Retinal pigment epithelial cell (primary cell): Measurements from ENCODE around the gene TMEM53.

Experiments used
- DNase-seq: peaks from one replicate; pipeline ENCODE4 v3.0.0-alpha.2; 2010; ENCODE audit warnings: low read depth
- H3K4me3 ChIP-seq: 2 replicates; pipeline ENCODE4 v1.5.1; 2011; ENCODE audit warnings: mild to moderate bottlenecking, low read length, control low read depth, moderate library complexity
- TF ChIP-seq, protein P1 (sequence below): conservative IDR thresholded peaks from 2 replicates; pipeline ENCODE4 v1.5.1; 2011; ENCODE audit warnings: low read depth, low read length, control low read depth, inconsistent platforms

Gene TMEM53

DNA sequence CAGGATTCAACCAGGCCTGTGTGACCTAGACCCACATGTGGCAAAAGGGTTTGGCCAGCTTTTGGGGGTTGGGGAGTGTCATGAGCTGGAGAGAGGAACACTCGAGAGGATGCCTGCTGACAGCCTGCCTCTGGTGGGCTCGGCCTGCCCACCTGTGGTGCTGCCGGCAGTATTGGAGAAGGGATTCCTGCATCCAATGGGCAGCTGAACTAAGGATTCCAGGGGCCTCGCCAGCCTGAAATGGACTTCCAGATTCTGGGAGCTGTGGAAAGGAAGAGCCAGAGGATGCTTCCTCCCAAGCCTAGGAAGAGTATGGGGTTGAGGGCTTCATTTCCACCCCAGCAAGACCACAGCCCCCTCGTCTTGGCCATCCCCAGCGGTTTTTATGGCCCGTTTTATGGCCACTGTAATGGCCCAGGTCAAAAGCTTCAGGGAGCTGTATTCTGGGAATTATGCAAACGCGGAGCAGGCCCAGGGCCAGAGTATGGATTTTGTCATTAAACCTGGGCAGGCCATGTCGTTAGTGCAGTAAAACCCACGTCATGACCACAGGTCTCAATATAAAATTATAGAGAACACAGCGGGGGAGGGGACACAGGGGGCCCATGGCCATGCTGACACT, 63.6 kb downstream of the TMEM53 start:
- TF ChIP-seq, protein P1, sequence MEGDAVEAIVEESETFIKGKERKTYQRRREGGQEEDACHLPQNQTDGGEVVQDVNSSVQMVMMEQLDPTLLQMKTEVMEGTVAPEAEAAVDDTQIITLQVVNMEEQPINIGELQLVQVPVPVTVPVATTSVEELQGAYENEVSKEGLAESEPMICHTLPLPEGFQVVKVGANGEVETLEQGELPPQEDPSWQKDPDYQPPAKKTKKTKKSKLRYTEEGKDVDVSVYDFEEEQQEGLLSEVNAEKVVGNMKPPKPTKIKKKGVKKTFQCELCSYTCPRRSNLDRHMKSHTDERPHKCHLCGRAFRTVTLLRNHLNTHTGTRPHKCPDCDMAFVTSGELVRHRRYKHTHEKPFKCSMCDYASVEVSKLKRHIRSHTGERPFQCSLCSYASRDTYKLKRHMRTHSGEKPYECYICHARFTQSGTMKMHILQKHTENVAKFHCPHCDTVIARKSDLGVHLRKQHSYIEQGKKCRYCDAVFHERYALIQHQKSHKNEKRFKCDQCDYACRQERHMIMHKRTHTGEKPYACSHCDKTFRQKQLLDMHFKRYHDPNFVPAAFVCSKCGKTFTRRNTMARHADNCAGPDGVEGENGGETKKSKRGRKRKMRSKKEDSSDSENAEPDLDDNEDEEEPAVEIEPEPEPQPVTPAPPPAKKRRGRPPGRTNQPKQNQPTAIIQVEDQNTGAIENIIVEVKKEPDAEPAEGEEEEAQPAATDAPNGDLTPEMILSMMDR = no peak
- H3K4me3 ChIP-seq = no peak overlapping the region
- DNase-seq = no peak

DNA sequence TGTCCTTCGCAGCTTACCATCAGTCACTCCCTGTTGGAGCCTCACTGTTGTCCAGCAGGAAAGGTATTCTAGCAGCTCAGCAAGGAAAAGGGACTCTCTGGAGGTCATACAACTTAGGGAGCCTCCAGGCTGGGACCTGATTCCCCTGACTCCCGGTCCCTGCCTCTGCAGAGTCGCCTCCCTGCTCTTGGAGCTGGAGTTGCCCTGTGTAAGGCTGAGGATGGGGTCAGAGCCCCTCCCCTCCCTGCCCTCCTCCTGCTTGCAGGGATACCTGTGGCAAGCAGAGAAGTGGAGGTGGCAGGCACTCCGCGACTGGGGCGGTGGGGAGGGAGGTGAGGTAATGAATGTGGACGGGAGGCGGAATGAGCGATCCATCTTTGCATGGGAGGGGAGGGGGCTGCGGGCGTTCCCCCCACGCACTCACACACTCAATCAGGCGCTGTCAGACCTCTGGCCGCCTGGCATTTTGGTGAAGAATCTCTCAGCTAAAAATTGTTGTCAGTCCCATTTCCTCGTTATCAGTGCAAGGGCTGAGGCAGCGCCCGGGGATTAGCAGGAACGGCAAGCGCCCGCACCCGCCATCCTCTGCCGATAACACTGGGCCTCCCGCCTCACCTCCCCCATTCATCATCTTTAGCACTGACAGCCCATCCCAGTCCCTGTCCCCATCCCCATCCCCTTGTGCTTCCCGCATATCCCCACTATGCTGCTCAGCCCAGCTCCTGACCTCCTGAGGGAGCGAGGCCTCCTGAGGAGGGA, 64.3 kb downstream of the TMEM53 start:
- no peak overlapping the region for H3K4me3 ChIP-seq
- no peak for DNase-seq
- TF ChIP-seq, protein P1 = no peak

DNA sequence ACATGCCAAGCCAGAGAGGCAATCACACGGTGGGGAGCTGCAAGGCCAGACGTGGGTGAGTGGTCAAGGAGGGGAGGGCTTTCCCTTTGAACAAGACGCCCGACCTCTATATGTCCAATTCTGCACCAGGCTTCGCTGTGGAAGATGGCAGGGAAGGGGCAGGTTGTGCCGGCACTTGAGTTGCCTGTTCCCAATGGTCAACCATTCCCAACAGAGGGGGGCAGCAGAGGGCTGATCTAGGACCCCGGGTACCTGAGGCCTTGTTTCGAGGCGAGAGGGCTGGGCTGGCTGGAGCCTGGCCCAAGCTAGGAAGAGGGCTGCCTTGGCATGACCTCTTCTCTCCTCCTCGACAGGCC, 64.9 kb downstream of the TMEM53 start:
- H3K4me3 ChIP-seq = no peak overlapping the region
- no peak for DNase-seq
- TF ChIP-seq, protein P1 = peak; percentile 71

DNA sequence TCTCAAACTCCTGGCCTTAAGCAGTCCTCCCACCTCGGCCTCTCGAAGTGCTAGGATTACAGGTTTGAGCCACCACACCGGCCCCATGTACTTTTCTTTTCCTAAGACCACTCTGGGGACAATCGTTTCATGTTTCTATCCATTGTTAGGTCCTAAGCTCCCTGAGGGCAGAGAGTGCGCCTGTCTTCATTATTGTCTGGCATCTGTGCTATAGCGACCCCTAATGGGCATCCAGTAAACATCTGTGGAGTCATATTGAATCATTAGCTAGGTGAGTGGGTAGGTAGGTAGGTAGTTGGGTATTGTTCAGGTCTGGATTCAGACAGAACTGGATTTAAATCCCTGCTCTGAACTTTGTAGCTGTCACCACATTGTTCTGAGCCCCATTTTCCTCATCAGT, 66.1 kb downstream of the TMEM53 start:
- DNase-seq = no peak
- TF ChIP-seq, protein P1 = peak; percentile 39

DNA sequence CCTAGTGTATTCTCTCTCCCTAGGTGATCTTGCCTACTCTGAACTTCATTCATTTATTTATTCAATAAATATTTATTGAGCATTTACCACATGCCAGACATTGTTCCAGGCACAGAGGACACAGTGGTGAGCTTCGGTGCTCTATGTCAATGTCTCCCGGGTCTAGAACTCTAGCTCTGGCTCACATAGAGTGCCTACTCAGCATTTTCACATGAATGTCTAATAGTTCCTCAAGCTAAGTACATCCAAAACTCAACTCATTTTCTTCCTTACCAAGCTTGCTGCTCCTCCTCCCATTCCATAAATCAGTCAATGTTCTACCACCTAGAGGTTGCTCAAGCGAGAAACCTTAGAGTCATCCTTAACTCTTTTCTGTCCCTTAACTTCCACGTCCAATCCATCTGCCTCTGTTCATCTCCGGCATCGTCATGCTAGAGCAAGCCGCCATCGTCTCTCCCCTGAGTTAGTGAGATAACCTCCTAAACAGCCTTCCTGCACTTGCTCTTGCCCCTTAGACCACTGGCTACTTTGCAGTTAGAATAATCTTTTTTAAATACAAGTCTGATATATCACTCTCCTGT, 67.5 kb downstream of the TMEM53 start:
- no peak for DNase-seq
- TF ChIP-seq, protein P1 = no peak
- no peak overlapping the region for H3K4me3 ChIP-seq

More for the DNA sequence above, 66.1 kb downstream of the TMEM53 start:
- no peak overlapping the region for H3K4me3 ChIP-seq

DNA sequence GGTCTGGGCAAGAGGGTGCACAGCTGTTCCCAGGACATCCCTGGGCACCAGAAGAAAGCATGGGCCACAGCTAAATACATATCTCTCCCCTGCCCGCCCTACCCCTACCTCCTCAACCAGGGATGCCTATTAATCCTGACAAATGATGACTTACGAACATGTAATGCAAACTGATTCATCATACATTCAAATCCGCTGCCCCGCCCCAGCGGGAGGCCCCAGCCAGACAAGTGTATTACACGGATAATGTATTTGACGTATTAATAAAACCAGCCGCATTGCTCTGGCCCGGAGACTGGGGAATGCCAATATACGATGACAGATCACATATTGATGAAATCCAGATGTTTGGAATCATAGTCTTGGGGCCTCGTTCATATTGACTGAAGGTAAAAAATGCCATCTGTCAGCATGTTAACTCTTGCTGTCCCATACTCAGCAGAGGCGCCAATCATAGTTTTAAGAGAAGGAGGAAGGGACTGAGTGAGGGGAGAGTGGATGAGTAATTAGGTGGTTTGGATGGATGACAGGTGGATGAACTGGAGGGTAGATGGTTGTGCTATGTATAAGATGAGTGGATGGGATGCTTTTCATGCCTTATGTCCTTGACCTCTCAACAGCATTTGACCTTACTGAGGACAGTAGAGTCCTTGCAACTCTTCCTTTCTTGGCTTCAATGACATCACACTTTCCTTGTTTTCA, 68.2 kb downstream of the TMEM53 start:
- TF ChIP-seq, protein P1 = no peak
- no peak overlapping the region for H3K4me3 ChIP-seq
- DNase-seq = no peak
